HG02571 (cell line): ENCODE data around the gene INPP4A.

Source experiments
- ATAC-seq: cut with Tn5 transposase; IDR thresholded peaks from one replicate; pipeline ENCODE4 v1.9.1; 2021; ENCODE audit warnings: mild to moderate bottlenecking, moderate library complexity; ENCODE audit not compliant: unreplicated experiment

Gene INPP4A

GRCh38 chr2:98489971-98490962, 45.6 kb downstream of the INPP4A start:
- ATAC-seq = no peak

- no peak for ATAC-seq
These were observed 47.8 kb downstream of the INPP4A start for GRCh38 chr2:98492441-98492840.

GRCh38 chr2:98494699-98495098, 50.0 kb downstream of the INPP4A start:
- ATAC-seq = no peak

GRCh38 chr2:98496750-98497493, 52.3 kb downstream of the INPP4A start:
- no peak for ATAC-seq

- ATAC-seq = no peak
These were observed 54.2 kb downstream of the INPP4A start for GRCh38 chr2:98498703-98499440.

- no peak for ATAC-seq
These were observed 55.9 kb downstream of the INPP4A start for GRCh38 chr2:98500561-98500960.

- ATAC-seq = no peak
These were observed 56.6 kb downstream of the INPP4A start for GRCh38 chr2:98501223-98501622.

GRCh38 chr2:98501876-98502275, 57.2 kb downstream of the INPP4A start:
- ATAC-seq = no peak

- no peak for ATAC-seq
These were observed 58.1 kb downstream of the INPP4A start for GRCh38 chr2:98502556-98503335.

- ATAC-seq = no peak
These were observed 58.9 kb downstream of the INPP4A start for GRCh38 chr2:98503481-98504105.

GRCh38 chr2:98504381-98505109, 59.9 kb downstream of the INPP4A start:
- ATAC-seq = no peak

GRCh38 chr2:98505311-98505808, 60.7 kb downstream of the INPP4A start:
- no peak for ATAC-seq

GRCh38 chr2:98505971-98506664, 61.5 kb downstream of the INPP4A start:
- no peak for ATAC-seq

GRCh38 chr2:98506881-98507280, 62.2 kb downstream of the INPP4A start:
- no peak for ATAC-seq

GRCh38 chr2:98507461-98507860, 62.8 kb downstream of the INPP4A start:
- no peak for ATAC-seq

GRCh38 chr2:98507891-98508708, 63.4 kb downstream of the INPP4A start:
- ATAC-seq = no peak

GRCh38 chr2:98508709-98509066, 64.0 kb downstream of the INPP4A start:
- ATAC-seq = no peak
